ENCODE results near the gene ITGBL1.

ITGBL1 gene

GRCh38 chr13:101490406-101491015 lies 38.0 kb downstream of the ITGBL1 start:
- Histone ChIP-seq H3K27ac (ENCODE audit: low read length) (no peak overlapping the region), H3K27me3 (ENCODE audit: insufficient read depth, low read length) (no peaks in the 10 kb centered on the region), H3K9ac (ENCODE audit: low read depth, low read length) (no peak overlapping the region), H3K4me3 (ENCODE audit: low read length) (no peak overlapping the region), H3K36me3 (ENCODE audit: insufficient read depth, low read depth, low read length) (no peaks in the 10 kb centered on the region), H3K4me1 (ENCODE audit: insufficient read depth, low read length) (no peaks in the 10 kb centered on the region), H3K9me3 (ENCODE audit: insufficient read depth, low read depth, low read length) (no peaks in the 10 kb centered on the region)

GRCh38 chr13:101492251-101492910 lies 39.9 kb downstream of the ITGBL1 start:
- no peak overlapping the region for H3K27ac ChIP-seq (ENCODE audit: low read length)
- no peak overlapping the region for H3K9ac ChIP-seq (ENCODE audit: low read depth, low read length)
- H3K36me3 ChIP-seq (ENCODE audit: insufficient read depth, low read depth, low read length), result no peaks in the 10 kb centered on the region
- no peaks in the 10 kb centered on the region for H3K27me3 ChIP-seq (ENCODE audit: insufficient read depth, low read length)
- no peaks in the 10 kb centered on the region for H3K4me1 ChIP-seq (ENCODE audit: insufficient read depth, low read length)
- no peaks in the 10 kb centered on the region for H3K9me3 ChIP-seq (ENCODE audit: insufficient read depth, low read depth, low read length)
- H3K4me3 ChIP-seq (ENCODE audit: low read length), result no peak overlapping the region

- Histone ChIP-seq H3K4me1 (ENCODE audit: insufficient read depth, low read length) (no peaks in the 10 kb centered on the region), H3K9me3 (ENCODE audit: insufficient read depth, low read depth, low read length) (no peaks in the 10 kb centered on the region), H3K27ac (ENCODE audit: low read length) (no peak overlapping the region), H3K27me3 (ENCODE audit: insufficient read depth, low read length) (no peaks in the 10 kb centered on the region), H3K36me3 (ENCODE audit: insufficient read depth, low read depth, low read length) (no peaks in the 10 kb centered on the region), H3K9ac (ENCODE audit: low read depth, low read length) (no peak overlapping the region), H3K4me3 (ENCODE audit: low read length) (no peak overlapping the region)
Observed at GRCh38 chr13:101493541-101493940, 41.1 kb downstream of the ITGBL1 start.

- Histone ChIP-seq H3K9me3 (ENCODE audit: insufficient read depth, low read depth, low read length) (no peaks in the 10 kb centered on the region), H3K27ac (ENCODE audit: low read length) (no peak overlapping the region), H3K36me3 (ENCODE audit: insufficient read depth, low read depth, low read length) (no peaks in the 10 kb centered on the region), H3K4me1 (ENCODE audit: insufficient read depth, low read length) (no peaks in the 10 kb centered on the region), H3K27me3 (ENCODE audit: insufficient read depth, low read length) (no peaks in the 10 kb centered on the region), H3K9ac (ENCODE audit: low read depth, low read length) (no peak overlapping the region), H3K4me3 (ENCODE audit: low read length) (no peak overlapping the region)
Observed at GRCh38 chr13:101499406-101499805, 46.9 kb downstream of the ITGBL1 start.

GRCh38 chr13:101502618-101503017 lies 50.1 kb downstream of the ITGBL1 start:
- no peaks in the 10 kb centered on the region for H3K27me3 ChIP-seq (ENCODE audit: insufficient read depth, low read length)

GRCh38 chr13:101511161-101511560 lies 58.7 kb downstream of the ITGBL1 start:
- no peak overlapping the region for H3K27ac ChIP-seq (ENCODE audit: low read length)
- peaks cover 7% of the 10 kb centered on the region; the same call in 1 of the 2 replicates for H3K4me1 ChIP-seq (ENCODE audit: insufficient read depth, low read length)
- no peak overlapping the region for H3K9ac ChIP-seq (ENCODE audit: low read depth, low read length)
- no peaks in the 10 kb centered on the region for H3K9me3 ChIP-seq (ENCODE audit: insufficient read depth, low read depth, low read length)
- no peaks in the 10 kb centered on the region for H3K27me3 ChIP-seq (ENCODE audit: insufficient read depth, low read length)
- no peaks in the 10 kb centered on the region for H3K36me3 ChIP-seq (ENCODE audit: insufficient read depth, low read depth, low read length)
- H3K4me3 ChIP-seq (ENCODE audit: low read length), result no peak overlapping the region

More at GRCh38 chr13:101502618-101503017, 50.1 kb downstream of the ITGBL1 start:
- no peak overlapping the region for H3K27ac ChIP-seq (ENCODE audit: low read length)
- H3K4me1 ChIP-seq (ENCODE audit: insufficient read depth, low read length), result peaks cover 3% of the 10 kb centered on the region; the same call in 1 of the 2 replicates
- no peak overlapping the region for H3K9ac ChIP-seq (ENCODE audit: low read depth, low read length)
- H3K36me3 ChIP-seq (ENCODE audit: insufficient read depth, low read depth, low read length), result no peaks in the 10 kb centered on the region
- no peaks in the 10 kb centered on the region for H3K9me3 ChIP-seq (ENCODE audit: insufficient read depth, low read depth, low read length)
- no peak overlapping the region for H3K4me3 ChIP-seq (ENCODE audit: low read length)

- H3K9ac ChIP-seq (ENCODE audit: low read depth, low read length), result no peak overlapping the region
- H3K27me3 ChIP-seq (ENCODE audit: insufficient read depth, low read length), result no peaks in the 10 kb centered on the region
- H3K4me1 ChIP-seq (ENCODE audit: insufficient read depth, low read length), result peaks cover 3% of the 10 kb centered on the region; the same call in 1 of the 2 replicates
- no peak overlapping the region for H3K4me3 ChIP-seq (ENCODE audit: low read length)
- no peaks in the 10 kb centered on the region for H3K36me3 ChIP-seq (ENCODE audit: insufficient read depth, low read depth, low read length)
- H3K27ac ChIP-seq (ENCODE audit: low read length), result no peak overlapping the region
- no peaks in the 10 kb centered on the region for H3K9me3 ChIP-seq (ENCODE audit: insufficient read depth, low read depth, low read length)
Observed at GRCh38 chr13:101511766-101512165, 59.3 kb downstream of the ITGBL1 start.

- H3K27me3 ChIP-seq (ENCODE audit: insufficient read depth, low read length), result no peaks in the 10 kb centered on the region
- H3K4me3 ChIP-seq (ENCODE audit: low read length), result no peak overlapping the region
- no peak overlapping the region for H3K27ac ChIP-seq (ENCODE audit: low read length)
- peaks cover 6% of the 10 kb centered on the region; the same call in 1 of the 2 replicates for H3K4me1 ChIP-seq (ENCODE audit: insufficient read depth, low read length)
- H3K9me3 ChIP-seq (ENCODE audit: insufficient read depth, low read depth, low read length), result no peaks in the 10 kb centered on the region
- no peaks in the 10 kb centered on the region for H3K36me3 ChIP-seq (ENCODE audit: insufficient read depth, low read depth, low read length)
- no peak overlapping the region for H3K9ac ChIP-seq (ENCODE audit: low read depth, low read length)
Observed at GRCh38 chr13:101512650-101513049, 60.2 kb downstream of the ITGBL1 start.

GRCh38 chr13:101514100-101514499 lies 61.6 kb downstream of the ITGBL1 start:
- Histone ChIP-seq H3K27me3 (ENCODE audit: insufficient read depth, low read length) (no peaks in the 10 kb centered on the region), H3K9me3 (ENCODE audit: insufficient read depth, low read depth, low read length) (no peaks in the 10 kb centered on the region), H3K27ac (ENCODE audit: low read length) (no peak overlapping the region), H3K36me3 (ENCODE audit: insufficient read depth, low read depth, low read length) (no peaks in the 10 kb centered on the region), H3K4me3 (ENCODE audit: low read length) (no peak overlapping the region), H3K4me1 (ENCODE audit: insufficient read depth, low read length) (peaks cover 6% of the 10 kb centered on the region; the same call in 1 of the 2 replicates), H3K9ac (ENCODE audit: low read depth, low read length) (no peak overlapping the region)

- H3K4me3 ChIP-seq (ENCODE audit: low read length), result no peak overlapping the region
- no peaks in the 10 kb centered on the region for H3K27me3 ChIP-seq (ENCODE audit: insufficient read depth, low read length)
- no peaks in the 10 kb centered on the region for H3K36me3 ChIP-seq (ENCODE audit: insufficient read depth, low read depth, low read length)
- peaks cover 6% of the 10 kb centered on the region; the same call in 1 of the 2 replicates for H3K4me1 ChIP-seq (ENCODE audit: insufficient read depth, low read length)
- no peak overlapping the region for H3K27ac ChIP-seq (ENCODE audit: low read length)
- no peaks in the 10 kb centered on the region for H3K9me3 ChIP-seq (ENCODE audit: insufficient read depth, low read depth, low read length)
- no peak overlapping the region for H3K9ac ChIP-seq (ENCODE audit: low read depth, low read length)
Observed at GRCh38 chr13:101514695-101515275, 62.3 kb downstream of the ITGBL1 start.

- Histone ChIP-seq H3K4me1 (ENCODE audit: insufficient read depth, low read length) (peaks cover 6% of the 10 kb centered on the region; the same call in 1 of the 2 replicates), H3K9ac (ENCODE audit: low read depth, low read length) (no peak overlapping the region), H3K27me3 (ENCODE audit: insufficient read depth, low read length) (no peaks in the 10 kb centered on the region), H3K36me3 (ENCODE audit: insufficient read depth, low read depth, low read length) (no peaks in the 10 kb centered on the region), H3K9me3 (ENCODE audit: insufficient read depth, low read depth, low read length) (no peaks in the 10 kb centered on the region), H3K27ac (ENCODE audit: low read length) (no peak overlapping the region), H3K4me3 (ENCODE audit: low read length) (no peak overlapping the region)
Observed at GRCh38 chr13:101515504-101515903, 63.0 kb downstream of the ITGBL1 start.

- Histone ChIP-seq H3K9me3 (ENCODE audit: insufficient read depth, low read depth, low read length) (no peaks in the 10 kb centered on the region), H3K4me3 (ENCODE audit: low read length) (no peak overlapping the region), H3K27me3 (ENCODE audit: insufficient read depth, low read length) (no peaks in the 10 kb centered on the region), H3K4me1 (ENCODE audit: insufficient read depth, low read length) (peaks cover 6% of the 10 kb centered on the region; the same call in 1 of the 2 replicates), H3K36me3 (ENCODE audit: insufficient read depth, low read depth, low read length) (no peaks in the 10 kb centered on the region), H3K27ac (ENCODE audit: low read length) (no peak overlapping the region), H3K9ac (ENCODE audit: low read depth, low read length) (no peak overlapping the region)
Observed at GRCh38 chr13:101516262-101516661, 63.8 kb downstream of the ITGBL1 start.

All from iPS-20b (cell line).